HepG2 (cell line): ENCODE data around the gene PPP1R7. TPM values are rescaled to one million over a fixed set of nuclear protein-coding genes. Genes with fewer than 3 reads are reported as not detected.
A peak's percentile ranks its signal among the peaks of the same experiment; 100 is the strongest.

Experiments used
- ASH2L ChIP-seq: fragments of 300-600, 200-600 bp; sonication (generic); IDR thresholded peaks from 2 replicates; pipeline ENCODE4 v1.7.0; 2017; ENCODE audit warnings: low read depth, mild to moderate bottlenecking, moderate library complexity, mixed read lengths, low read length; ENCODE audit not compliant: insufficient read length
- DR1 ChIP-seq: sonication (generic); formaldehyde crosslinking; IDR thresholded peaks from 2 replicates; pipeline ENCODE4 v1.8.0; 2021; ENCODE audit warnings: mild to moderate bottlenecking, missing genetic modification reagents, inconsistent platforms
- HNRNPUL1 ChIP-seq: fragments of 200-400 bp; formaldehyde crosslinking; IDR thresholded peaks from 2 replicates; pipeline ENCODE4 v1.6.1; 2017; ENCODE audit warnings: low read depth, mild to moderate bottlenecking, low read length, moderate library complexity
- MED8 ChIP-seq: sonication (generic); formaldehyde crosslinking; IDR thresholded peaks from 2 replicates; pipeline ENCODE4 v1.8.1; 2023; ENCODE audit warnings: mild to moderate bottlenecking, missing genetic modification reagents; ENCODE audit not compliant: insufficient replicate concordance
- NFIC ChIP-seq: IDR thresholded peaks from 2 replicates; pipeline ENCODE4 v1.6.1; 2012; ENCODE audit warnings: mild to moderate bottlenecking, low read length, inconsistent platforms
- POLR2AphosphoS5 ChIP-seq: IDR thresholded peaks from 2 replicates; pipeline ENCODE4 v1.6.1; 2012; ENCODE audit warnings: low read depth, low read length
- RELA ChIP-seq: sonication (generic); formaldehyde crosslinking; IDR thresholded peaks from 2 replicates; pipeline ENCODE4 v1.4.0; 2020; ENCODE audit warnings: missing genetic modification reagents
- ZNF567 ChIP-seq: sonication (generic); formaldehyde crosslinking; IDR thresholded peaks from 2 replicates; pipeline ENCODE4 v1.8.1; 2023; ENCODE audit warnings: mild to moderate bottlenecking, missing genetic modification reagents, borderline replicate concordance
- polyA plus RNA-seq, 8 experiments: library from polyadenylated mRNA; depleted of rRNA in 3 of 8; stranded (reverse) in 7 of 8; unstranded in 1 of 8; fragments of >200 nt; fragmentation: Illumina TruSeq in 4 of 8; extraction: Trizol in 4 of 8; gene quantifications; 2 replicates each; pipeline versions ENCODE4 v1.2.1 to v1.2.3, GENCODE V29; 2011 to 2016; ENCODE audit warnings: low read depth in 4 of 8, missing spikeins in 1 of 8, mixed read lengths in 1 of 8; ENCODE audit not compliant: insufficient read depth in 1 of 8
- total RNA-seq, 5 experiments: library from RNA; depleted of rRNA; stranded (reverse); fragments of >200 nt; fragmentation: Illumina TruSeq; extraction: Trizol; gene quantifications; 2 replicates each; pipeline ENCODE4 v1.2.3, GENCODE V29; 2016; ENCODE audit warnings: low read depth in 1 of 5
- TF ChIP-seq, protein P1 (sequence below): sonication (generic); formaldehyde crosslinking; IDR thresholded peaks from 2 replicates; pipeline ENCODE4 v1.8.1; 2023; ENCODE audit warnings: missing genetic modification reagents, mild to moderate bottlenecking, borderline replicate concordance
- TF ChIP-seq, protein P2 (sequence below): sonication (generic); formaldehyde crosslinking; IDR thresholded peaks from 2 replicates; pipeline ENCODE4 v1.5.0; 2020; ENCODE audit warnings: missing genetic modification reagents
- TF ChIP-seq, protein P3 (sequence below): sonication (generic); formaldehyde crosslinking; IDR thresholded peaks from 2 replicates; pipeline ENCODE4 v1.4.0; 2020; ENCODE audit warnings: missing genetic modification reagents
- TF ChIP-seq, protein P4 (sequence below): sonication (generic); formaldehyde crosslinking; IDR thresholded peaks from 2 replicates; pipeline ENCODE4 v1.5.1; 2020; ENCODE audit warnings: missing genetic modification reagents, mild to moderate bottlenecking, borderline replicate concordance
- TF ChIP-seq, protein P5 (sequence below): sonication (generic); formaldehyde crosslinking; IDR thresholded peaks from 2 replicates; pipeline ENCODE4 v1.4.0; 2020; ENCODE audit warnings: missing genetic modification reagents

Gene PPP1R7
- total and polyA plus RNA-seq, 2 of the 13 experiments (the other 11 are each of a cell fraction or from before 2014, with no cell fraction given): 33.3 to 67.9 TPM

DNA sequence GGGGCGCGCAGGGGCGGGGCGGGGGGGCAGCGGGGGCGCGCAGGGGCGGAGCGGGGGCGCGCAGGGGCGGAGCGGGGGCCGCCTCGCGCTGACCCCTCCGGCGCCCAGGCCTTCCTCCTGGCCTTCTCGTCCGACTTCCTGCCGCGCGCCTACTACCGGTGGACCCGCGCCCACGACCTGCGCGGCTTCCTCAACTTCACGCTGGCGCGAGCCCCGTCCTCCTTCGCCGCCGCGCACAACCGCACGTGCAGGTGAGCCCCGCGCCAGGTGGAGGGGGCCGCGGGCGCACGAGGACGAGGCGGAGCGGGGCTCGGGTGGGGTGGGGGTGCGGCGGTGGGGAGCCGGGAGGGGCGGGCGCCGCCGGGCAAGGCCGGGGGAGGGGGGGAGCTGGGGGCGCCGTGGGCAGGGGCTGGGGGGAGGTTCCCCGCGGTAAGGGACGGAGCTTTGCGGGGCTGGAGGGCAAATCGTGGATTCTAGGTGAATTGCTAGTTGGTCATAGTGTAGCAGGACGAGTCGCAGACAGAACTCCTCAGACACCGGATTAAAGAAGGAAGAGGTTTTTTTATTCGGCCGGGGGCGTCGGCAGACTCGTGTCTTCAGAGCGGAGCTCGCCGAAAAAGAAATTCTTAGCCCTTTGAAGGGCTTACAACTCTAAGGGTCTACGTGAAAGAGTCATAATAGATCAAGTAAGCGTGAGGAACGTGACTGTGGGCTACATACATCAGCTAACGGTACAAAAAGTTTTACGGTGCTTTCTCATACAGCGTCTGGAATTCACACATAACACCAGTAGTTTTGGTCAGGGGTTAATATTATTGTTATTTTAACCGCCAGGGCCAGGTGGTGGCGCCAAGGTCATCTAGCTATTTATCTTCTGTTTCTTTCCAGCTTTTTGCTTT is 68.1 kb downstream of the PPP1R7 start (continued):
- TF ChIP-seq POLR2AphosphoS5 (peak; percentile 39; the same call in 1 of the 2 replicates), ZNF567 (CRISPR knock-in tag) (no peak), NFIC (no peak), DR1 (CRISPR knock-in tag) (no peak), ASH2L (no peak), MED8 (CRISPR knock-in tag) (peak; percentile 64), RELA (CRISPR knock-in tag) (no peak), HNRNPUL1 (no peak)
- TF ChIP-seq, protein P1, sequence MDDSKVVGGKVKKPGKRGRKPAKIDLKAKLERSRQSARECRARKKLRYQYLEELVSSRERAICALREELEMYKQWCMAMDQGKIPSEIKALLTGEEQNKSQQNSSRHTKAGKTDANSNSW: peak; percentile 95; the same call in 1 of the 2 replicates
- TF ChIP-seq, protein P2, sequence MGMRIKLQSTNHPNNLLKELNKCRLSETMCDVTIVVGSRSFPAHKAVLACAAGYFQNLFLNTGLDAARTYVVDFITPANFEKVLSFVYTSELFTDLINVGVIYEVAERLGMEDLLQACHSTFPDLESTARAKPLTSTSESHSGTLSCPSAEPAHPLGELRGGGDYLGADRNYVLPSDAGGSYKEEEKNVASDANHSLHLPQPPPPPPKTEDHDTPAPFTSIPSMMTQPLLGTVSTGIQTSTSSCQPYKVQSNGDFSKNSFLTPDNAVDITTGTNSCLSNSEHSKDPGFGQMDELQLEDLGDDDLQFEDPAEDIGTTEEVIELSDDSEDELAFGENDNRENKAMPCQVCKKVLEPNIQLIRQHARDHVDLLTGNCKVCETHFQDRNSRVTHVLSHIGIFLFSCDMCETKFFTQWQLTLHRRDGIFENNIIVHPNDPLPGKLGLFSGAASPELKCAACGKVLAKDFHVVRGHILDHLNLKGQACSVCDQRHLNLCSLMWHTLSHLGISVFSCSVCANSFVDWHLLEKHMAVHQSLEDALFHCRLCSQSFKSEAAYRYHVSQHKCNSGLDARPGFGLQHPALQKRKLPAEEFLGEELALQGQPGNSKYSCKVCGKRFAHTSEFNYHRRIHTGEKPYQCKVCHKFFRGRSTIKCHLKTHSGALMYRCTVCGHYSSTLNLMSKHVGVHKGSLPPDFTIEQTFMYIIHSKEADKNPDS (CRISPR knock-in tag): peak; percentile 21; the same call in 1 of the 2 replicates
- TF ChIP-seq, protein P3, sequence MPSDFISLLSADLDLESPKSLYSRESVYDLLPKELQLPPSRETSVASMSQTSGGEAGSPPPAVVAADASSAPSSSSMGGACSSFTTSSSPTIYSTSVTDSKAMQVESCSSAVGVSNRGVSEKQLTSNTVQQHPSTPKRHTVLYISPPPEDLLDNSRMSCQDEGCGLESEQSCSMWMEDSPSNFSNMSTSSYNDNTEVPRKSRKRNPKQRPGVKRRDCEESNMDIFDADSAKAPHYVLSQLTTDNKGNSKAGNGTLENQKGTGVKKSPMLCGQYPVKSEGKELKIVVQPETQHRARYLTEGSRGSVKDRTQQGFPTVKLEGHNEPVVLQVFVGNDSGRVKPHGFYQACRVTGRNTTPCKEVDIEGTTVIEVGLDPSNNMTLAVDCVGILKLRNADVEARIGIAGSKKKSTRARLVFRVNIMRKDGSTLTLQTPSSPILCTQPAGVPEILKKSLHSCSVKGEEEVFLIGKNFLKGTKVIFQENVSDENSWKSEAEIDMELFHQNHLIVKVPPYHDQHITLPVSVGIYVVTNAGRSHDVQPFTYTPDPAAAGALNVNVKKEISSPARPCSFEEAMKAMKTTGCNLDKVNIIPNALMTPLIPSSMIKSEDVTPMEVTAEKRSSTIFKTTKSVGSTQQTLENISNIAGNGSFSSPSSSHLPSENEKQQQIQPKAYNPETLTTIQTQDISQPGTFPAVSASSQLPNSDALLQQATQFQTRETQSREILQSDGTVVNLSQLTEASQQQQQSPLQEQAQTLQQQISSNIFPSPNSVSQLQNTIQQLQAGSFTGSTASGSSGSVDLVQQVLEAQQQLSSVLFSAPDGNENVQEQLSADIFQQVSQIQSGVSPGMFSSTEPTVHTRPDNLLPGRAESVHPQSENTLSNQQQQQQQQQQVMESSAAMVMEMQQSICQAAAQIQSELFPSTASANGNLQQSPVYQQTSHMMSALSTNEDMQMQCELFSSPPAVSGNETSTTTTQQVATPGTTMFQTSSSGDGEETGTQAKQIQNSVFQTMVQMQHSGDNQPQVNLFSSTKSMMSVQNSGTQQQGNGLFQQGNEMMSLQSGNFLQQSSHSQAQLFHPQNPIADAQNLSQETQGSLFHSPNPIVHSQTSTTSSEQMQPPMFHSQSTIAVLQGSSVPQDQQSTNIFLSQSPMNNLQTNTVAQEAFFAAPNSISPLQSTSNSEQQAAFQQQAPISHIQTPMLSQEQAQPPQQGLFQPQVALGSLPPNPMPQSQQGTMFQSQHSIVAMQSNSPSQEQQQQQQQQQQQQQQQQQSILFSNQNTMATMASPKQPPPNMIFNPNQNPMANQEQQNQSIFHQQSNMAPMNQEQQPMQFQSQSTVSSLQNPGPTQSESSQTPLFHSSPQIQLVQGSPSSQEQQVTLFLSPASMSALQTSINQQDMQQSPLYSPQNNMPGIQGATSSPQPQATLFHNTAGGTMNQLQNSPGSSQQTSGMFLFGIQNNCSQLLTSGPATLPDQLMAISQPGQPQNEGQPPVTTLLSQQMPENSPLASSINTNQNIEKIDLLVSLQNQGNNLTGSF: peak; percentile 75; the same call in 1 of the 2 replicates
- TF ChIP-seq, protein P4, sequence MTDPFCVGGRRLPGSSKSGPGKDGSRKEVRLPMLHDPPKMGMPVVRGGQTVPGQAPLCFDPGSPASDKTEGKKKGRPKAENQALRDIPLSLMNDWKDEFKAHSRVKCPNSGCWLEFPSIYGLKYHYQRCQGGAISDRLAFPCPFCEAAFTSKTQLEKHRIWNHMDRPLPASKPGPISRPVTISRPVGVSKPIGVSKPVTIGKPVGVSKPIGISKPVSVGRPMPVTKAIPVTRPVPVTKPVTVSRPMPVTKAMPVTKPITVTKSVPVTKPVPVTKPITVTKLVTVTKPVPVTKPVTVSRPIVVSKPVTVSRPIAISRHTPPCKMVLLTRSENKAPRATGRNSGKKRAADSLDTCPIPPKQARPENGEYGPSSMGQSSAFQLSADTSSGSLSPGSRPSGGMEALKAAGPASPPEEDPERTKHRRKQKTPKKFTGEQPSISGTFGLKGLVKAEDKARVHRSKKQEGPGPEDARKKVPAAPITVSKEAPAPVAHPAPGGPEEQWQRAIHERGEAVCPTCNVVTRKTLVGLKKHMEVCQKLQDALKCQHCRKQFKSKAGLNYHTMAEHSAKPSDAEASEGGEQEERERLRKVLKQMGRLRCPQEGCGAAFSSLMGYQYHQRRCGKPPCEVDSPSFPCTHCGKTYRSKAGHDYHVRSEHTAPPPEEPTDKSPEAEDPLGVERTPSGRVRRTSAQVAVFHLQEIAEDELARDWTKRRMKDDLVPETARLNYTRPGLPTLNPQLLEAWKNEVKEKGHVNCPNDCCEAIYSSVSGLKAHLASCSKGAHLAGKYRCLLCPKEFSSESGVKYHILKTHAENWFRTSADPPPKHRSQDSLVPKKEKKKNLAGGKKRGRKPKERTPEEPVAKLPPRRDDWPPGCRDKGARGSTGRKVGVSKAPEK (CRISPR knock-in tag): no peak
- TF ChIP-seq, protein P5, sequence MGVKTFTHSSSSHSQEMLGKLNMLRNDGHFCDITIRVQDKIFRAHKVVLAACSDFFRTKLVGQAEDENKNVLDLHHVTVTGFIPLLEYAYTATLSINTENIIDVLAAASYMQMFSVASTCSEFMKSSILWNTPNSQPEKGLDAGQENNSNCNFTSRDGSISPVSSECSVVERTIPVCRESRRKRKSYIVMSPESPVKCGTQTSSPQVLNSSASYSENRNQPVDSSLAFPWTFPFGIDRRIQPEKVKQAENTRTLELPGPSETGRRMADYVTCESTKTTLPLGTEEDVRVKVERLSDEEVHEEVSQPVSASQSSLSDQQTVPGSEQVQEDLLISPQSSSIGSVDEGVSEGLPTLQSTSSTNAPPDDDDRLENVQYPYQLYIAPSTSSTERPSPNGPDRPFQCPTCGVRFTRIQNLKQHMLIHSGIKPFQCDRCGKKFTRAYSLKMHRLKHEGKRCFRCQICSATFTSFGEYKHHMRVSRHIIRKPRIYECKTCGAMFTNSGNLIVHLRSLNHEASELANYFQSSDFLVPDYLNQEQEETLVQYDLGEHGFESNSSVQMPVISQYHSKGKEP (CRISPR knock-in tag): 0 out of 2 replicates have a peak, but pooled peaks have one; percentile 61
